GM12873 (cell line): ENCODE results near the gene SLX9.

Experiments used
- TF ChIP-seq, protein P1 (sequence below): IDR thresholded peaks from 2 replicates; pipeline ENCODE4 v1.5.1; 2012; ENCODE audit warnings: low read depth, mild to moderate bottlenecking, moderate library complexity, low read length, control low read depth; ENCODE audit not compliant: insufficient read depth; ENCODE audit errors: missing control alignments

Gene SLX9

DNA sequence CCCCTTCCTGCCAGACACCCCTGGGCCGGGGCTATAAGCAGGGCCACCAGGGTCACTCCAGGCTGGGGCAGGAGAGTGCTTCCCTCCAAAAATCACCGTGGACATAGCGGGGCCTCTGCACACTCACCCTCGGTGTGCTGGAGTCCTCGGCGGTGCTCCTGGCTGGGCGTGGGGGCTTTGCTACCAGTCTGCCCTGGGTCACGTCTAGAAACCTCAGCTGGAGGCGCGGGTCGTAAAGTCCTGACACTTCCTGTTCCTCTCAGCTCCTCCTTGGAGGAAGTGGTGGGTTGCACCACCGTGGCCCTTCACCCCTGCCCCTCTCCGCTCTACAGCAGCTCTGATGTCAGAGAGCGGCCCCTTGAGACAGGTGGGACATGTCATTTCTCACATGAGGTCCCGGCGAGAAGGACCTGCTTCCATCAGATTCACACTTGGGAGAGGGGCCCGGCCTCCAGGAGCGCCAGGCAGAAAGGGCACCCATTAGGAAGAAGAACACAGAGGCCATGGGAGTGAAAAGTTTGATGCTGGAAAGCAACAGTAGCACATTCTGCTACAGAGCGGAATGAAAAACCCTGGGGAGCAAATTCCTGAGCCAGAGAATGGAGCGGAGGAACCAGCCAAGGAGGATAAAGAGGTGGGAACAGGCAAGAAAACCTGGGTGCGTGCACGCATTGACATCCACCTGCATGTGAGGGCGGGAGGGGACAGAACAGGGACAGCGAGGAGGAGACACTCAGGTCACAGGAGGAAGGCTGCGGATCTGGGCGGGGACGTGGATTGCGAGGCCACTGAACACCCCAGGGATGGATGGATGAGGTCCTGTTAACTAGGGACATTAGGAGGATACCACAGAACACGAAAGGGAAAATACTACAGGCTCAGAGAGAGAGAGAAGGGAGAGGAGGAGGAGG is 18.9 kb upstream of the SLX9 start, which contains the start of gene ITGB2:
TSS of gene ITGB2 (minus strand) at position 206 of the 911 bp plus-strand sequence. CDS start 10,117 bp downstream, outside the sequence.
- TF ChIP-seq, protein P1, sequence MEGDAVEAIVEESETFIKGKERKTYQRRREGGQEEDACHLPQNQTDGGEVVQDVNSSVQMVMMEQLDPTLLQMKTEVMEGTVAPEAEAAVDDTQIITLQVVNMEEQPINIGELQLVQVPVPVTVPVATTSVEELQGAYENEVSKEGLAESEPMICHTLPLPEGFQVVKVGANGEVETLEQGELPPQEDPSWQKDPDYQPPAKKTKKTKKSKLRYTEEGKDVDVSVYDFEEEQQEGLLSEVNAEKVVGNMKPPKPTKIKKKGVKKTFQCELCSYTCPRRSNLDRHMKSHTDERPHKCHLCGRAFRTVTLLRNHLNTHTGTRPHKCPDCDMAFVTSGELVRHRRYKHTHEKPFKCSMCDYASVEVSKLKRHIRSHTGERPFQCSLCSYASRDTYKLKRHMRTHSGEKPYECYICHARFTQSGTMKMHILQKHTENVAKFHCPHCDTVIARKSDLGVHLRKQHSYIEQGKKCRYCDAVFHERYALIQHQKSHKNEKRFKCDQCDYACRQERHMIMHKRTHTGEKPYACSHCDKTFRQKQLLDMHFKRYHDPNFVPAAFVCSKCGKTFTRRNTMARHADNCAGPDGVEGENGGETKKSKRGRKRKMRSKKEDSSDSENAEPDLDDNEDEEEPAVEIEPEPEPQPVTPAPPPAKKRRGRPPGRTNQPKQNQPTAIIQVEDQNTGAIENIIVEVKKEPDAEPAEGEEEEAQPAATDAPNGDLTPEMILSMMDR, result no peak

DNA sequence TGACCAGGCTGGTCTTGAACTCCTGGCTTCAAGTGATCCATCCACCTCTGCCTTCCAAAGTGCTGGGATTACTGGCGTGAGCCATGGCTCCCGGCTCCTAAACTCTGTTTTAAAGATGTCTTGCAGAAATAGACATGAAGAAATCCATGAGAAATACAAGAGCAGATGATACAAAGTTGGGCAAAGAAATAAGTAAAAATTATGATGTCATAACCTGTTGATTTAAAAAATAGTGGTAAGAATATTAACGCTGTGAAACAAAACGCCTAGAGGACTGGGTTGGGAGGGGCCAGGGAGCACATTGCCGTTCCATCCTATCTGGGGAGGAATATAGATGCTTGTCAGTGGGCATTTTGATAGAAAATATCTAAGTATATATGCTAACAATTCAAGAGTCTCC is 17.9 kb upstream of the SLX9 start:
- TF ChIP-seq, protein P1, result no peak

DNA sequence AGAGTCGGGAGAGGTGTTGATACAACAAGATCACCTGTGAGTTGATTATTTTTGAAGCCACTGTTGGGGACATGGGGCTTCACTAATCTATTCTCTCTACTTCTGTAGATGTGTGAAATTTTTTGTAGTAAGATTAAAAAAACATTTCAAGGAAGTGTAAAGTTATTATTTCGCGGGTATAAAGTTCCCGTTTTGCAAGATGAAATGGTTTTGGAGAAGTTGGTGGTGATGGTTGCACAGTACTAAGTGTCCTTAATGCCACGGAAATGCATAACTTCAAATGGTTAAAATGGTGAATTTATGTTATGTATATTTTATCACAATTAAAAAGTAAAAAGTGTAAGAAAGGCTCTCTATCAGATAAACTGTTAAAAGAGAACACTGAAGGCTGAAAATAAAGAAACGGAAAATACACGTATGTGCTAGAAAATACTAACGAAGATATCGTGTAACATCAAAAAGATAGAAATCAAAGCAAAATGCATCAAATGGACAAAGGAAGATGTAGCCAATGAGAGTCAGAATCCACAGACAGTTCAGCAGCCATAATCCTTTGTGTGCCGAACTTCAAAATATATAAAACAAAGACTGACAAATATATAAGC is 16.2 kb upstream of the SLX9 start:
- TF ChIP-seq, protein P1, result no peak

DNA sequence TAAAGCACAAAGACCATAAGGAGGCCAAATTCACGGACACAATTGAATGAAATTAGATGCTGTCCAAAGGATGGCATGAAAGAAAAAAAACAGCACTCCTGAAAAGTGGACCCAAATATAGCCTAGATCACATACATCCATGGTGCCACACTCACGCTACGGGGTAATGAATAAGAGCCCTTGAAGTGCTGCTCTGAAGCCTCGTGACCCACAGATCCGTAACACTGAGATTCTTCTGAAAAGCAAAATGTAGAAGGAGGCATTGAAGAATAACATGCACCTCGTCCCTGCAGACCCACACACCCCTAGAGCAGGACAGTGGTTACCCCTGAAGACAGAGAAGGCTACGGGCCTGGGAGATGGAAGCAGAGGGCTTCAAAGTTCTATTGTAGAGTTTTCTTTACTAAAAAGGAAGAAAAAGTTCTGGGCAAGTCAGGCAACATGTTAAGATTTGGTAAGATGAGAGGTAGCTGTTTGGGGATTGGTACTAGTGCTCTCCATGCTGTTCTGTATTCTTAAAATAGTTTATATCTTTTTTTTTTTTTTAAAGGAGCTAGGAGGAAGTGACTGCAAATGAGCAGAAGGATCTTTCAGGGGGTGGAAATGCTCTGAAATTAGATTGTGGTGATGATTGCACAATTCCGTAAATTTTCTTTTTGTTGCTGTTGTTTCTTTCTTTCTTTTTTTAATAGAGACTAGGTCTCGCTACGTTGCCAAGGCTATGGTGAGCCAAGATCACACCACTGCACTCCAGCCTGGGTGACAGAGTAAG is 15.0 kb upstream of the SLX9 start:
- TF ChIP-seq, protein P1, result no peak

DNA sequence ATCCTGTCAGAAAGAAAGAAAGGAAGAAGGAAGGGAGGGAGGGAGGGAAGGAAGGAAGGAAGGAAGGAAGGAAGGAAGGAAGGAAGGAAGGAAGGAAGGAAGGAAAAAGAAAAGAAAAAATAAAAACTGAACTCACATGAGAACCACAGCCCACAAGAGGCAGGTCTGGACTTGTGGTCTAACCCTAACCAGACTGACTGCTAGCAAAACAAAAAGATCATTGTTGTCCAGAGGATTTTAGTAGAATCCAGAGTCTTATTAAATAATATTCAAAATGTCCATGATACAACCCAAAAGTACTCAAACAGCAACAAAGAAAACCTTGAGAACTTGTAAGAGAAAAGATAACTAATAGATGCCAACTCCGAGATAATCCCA is 14.5 kb upstream of the SLX9 start:
- TF ChIP-seq, protein P1, result no peak

DNA sequence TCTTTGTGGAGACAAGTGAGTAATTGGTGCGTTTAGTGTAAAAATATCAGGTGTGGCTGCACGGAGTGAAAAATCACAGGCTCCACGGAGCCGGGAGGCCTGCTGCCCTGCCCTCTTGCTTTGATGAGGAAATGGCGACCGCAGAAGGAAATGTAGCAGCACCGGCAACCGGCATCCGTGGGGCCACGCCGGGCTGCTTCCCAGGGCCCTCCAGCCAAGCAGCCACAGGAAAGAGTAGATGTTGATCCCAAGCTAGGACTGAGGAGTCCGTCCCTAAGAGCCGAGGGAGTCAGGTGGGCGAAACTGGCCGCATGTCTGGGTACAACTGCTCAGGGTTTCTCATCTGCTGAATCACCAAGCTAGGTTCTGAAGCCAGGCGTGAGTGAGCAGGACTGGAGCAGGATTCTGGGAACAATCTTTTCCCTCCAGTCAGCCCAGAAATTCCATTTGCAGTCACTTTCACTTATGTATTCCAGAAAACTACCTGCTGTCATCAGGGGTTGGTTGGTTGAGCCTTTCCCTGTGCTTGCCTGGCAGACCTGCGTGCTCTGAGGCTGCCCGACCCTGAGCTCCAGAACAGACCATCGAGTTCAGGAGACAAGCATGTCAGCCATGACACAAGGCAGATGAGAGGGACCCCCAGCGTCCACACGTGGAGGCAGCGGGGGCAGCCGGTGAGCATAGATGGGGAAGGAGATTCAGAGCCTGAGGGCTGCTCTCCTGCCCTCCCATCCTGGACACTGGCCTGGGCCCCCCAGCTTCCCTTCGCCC is 13.3 kb upstream of the SLX9 start:
- TF ChIP-seq, protein P1, result no peak

DNA sequence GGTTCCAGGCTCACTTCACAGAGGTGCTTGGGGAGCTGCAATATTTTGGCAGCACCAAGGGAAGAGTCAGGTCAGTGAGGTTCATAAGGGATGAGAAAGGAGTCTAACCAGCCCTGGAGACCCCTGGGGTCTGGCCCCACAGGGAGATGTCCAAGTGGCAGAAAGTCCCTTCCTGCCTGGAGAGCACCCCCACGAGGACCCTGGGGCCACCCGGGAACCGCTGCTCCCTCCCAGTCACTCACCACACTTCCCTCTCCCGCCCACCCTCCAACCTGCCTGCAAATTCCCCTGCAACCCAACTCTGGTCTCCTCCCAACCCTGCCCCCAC is 12.6 kb upstream of the SLX9 start:
- TF ChIP-seq, protein P1, result no peak
